ENCODE measurements around the gene IGSF21.

Gene IGSF21

GRCh38 chr1:18093646-18094045 is 14.0 kb upstream of the IGSF21 start:
- CTCF ChIA-PET, result no interaction called here
- POLR2A ChIA-PET, result no interaction called here
- no peak for TF ChIP-seq CTCF (IDR thresholded peaks at IDR 0.05; ENCODE audit: control extremely low read depth, extremely low read depth, low read depth, missing control alignments)
- DNase-seq (ENCODE audit: extremely low spot score), result no peak

DNA sequence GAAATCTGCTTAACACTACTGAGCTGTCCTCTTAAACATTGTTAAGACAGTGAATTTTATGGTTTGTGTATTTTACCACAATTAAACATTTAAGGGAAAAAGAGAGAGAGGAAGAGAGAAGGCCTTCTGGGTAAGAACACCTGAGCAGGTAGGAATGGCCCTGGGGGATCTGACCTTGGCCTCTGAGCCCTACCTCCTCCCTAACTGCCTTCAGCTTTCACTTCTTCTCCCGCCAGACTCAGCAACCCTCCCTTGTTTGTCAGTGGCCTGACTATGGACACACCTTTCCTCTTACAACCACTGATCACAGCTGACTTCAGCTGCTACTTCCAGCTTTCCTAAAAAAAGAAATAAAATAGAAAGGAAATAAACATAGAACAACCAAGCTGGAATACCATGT is 13.5 kb upstream of the IGSF21 start:
- no peak for DNase-seq (ENCODE audit: extremely low spot score)
- ChIA-PET CTCF (no interaction called here), POLR2A (no interaction called here)
- TF ChIP-seq CTCF (IDR thresholded peaks at IDR 0.05; ENCODE audit: control extremely low read depth, extremely low read depth, low read depth, missing control alignments), result no peak

DNA sequence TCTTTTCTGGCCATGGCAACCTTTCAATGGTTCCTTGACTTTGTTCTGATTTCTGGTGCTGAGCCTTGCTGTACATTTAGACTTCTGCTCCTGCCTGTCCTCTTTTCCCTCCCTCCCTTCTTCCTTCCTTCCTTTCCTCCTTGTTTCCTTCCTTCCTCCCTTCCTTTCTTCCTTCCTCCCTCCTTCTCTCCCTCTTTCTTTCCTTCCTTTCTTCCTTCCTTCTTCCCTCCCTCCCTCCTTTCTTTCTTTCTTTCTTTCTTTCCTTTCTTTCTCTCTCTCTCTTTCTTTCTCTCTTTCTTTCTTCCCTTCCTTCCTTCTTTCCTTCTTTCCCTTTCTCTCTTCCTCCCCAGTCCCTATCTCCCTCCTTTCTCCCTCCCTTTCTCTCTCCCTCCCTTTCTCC is 10.4 kb upstream of the IGSF21 start:
- TF ChIP-seq CTCF (IDR thresholded peaks at IDR 0.05; ENCODE audit: control extremely low read depth, extremely low read depth, low read depth, missing control alignments), result no peak
- ChIA-PET POLR2A (no interaction called here), CTCF (interaction anchor here (1.8 kb wide), 1 partner anchor 20 kb away, joined by 4 read pairs; no protein-coding TSS in a partner anchor)
- DNase-seq (ENCODE audit: extremely low spot score), result no peak

DNA sequence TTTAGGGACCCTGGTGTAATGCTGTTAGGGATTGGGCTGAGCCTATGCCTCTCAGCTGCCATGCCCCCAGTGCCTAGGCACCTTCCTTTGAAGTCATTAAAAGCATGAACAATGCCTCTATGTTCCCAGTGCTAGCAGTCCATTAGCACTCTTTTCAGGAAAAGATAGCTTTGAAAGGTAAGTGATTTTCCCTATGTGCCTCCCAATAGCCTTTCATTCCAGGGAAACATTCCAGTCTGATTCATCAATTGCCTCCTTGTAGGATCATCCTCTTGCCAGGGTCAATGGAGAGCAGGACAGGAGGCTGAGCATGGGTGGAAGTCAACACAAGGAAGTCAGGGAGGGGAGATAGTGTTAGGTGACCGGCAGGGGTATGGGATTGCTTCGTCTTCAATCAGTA is 8.6 kb upstream of the IGSF21 start:
- DNase-seq (ENCODE audit: extremely low spot score), result no peak
- ChIA-PET POLR2A (no interaction called here), CTCF (interaction anchor here (1.3 to 5.3 kb wide), 5 partner anchors 9 to 437 kb away, joined by 3 to 42 read pairs (median 4); partner anchors contain the start of gene IGSF21)
- no peak for TF ChIP-seq CTCF (IDR thresholded peaks at IDR 0.05; ENCODE audit: control extremely low read depth, extremely low read depth, low read depth, missing control alignments)

GRCh38 chr1:18100060-18100459 is 7.5 kb upstream of the IGSF21 start:
- TF ChIP-seq CTCF (IDR thresholded peaks at IDR 0.05; ENCODE audit: control extremely low read depth, extremely low read depth, low read depth, missing control alignments), result no peak
- ChIA-PET CTCF (interaction anchor here (0.8 to 5.3 kb wide), 15 partner anchors 8 to 598 kb away, joined by 3 to 42 read pairs (median 4); partner anchors contain the start of gene IGSF21), POLR2A (no interaction called here)
- no peak for DNase-seq (ENCODE audit: extremely low spot score)

GRCh38 chr1:18100491-18101063 is 7.0 kb upstream of the IGSF21 start:
- TF ChIP-seq CTCF (IDR thresholded peaks at IDR 0.05; ENCODE audit: control extremely low read depth, extremely low read depth, low read depth, missing control alignments), result peak; percentile 62
- DNase-seq (ENCODE audit: extremely low spot score), result peak; percentile 63
- POLR2A ChIA-PET, result no interaction called here
- CTCF ChIA-PET, result interaction anchor here (0.7 to 5.3 kb wide), 19 partner anchors 9 to 598 kb away, joined by 3 to 42 read pairs (median 3); no protein-coding TSS in a partner anchor
